CD4-positive, CD25-positive, alpha-beta regulatory T cell (primary cell): ENCODE results near the gene FAM227B. TPM values are rescaled to one million over a fixed set of nuclear protein-coding genes. Genes with fewer than 3 reads are reported as not detected.

Experiments used
- ATAC-seq, 2 donors: fragments of 150-1000 bp; cut with Tn5 transposase; one replicate each; pipeline ENCODE4 v1.10.0; 2021; ENCODE audit warnings: low read depth in 2 of 2, moderate number of reproducible peaks in 2 of 2, moderate library complexity in 1 of 2
- DNase-seq, 3 donors: peaks; one replicate each; pipeline versions ENCODE4 v3.0.0 to v3.0.0-alpha.2; 2012 to 2022; ENCODE audit warnings: mixed read lengths in 1 of 3
- H3K27ac ChIP-seq: one replicate; pipeline ENCODE4 v1.7.0; 2013; ENCODE audit warnings: mild to moderate bottlenecking, low read length; ENCODE audit not compliant: insufficient read depth, poor library complexity, severe bottlenecking
- H3K27me3 ChIP-seq: one replicate; pipeline ENCODE4 v1.7.0; 2013; ENCODE audit warnings: low read length; ENCODE audit not compliant: control insufficient read depth, insufficient read depth
- H3K36me3 ChIP-seq: one replicate; pipeline ENCODE4 v1.7.0; 2013; ENCODE audit warnings: mild to moderate bottlenecking, low read length, moderate library complexity; ENCODE audit not compliant: control insufficient read depth, insufficient read depth
- H3K4me1 ChIP-seq: 2 replicates; pipeline ENCODE4 v1.7.0; 2013; ENCODE audit warnings: mild to moderate bottlenecking, low read length; ENCODE audit not compliant: insufficient read depth, control insufficient read depth, poor library complexity, severe bottlenecking
- H3K4me3 ChIP-seq: one replicate; pipeline ENCODE4 v1.7.0; 2013; ENCODE audit warnings: low read depth, mild to moderate bottlenecking, low read length, moderate library complexity
- H3K9me3 ChIP-seq, 2 experiments: 1 replicate in 1 of 2; 2 replicates in 1 of 2; pipeline ENCODE4 v1.7.0; 2013; ENCODE audit warnings: low read length in 2 of 2, mild to moderate bottlenecking in 1 of 2, moderate library complexity in 1 of 2; ENCODE audit not compliant: control insufficient read depth in 2 of 2
- H3K27ac Mint-ChIP-seq, 3 donors: one replicate each; pipeline ENCODE4 v1.8.0; 2020 to 2022; ENCODE audit warnings: mild to moderate bottlenecking in 3 of 3, mixed read lengths in 3 of 3, moderate library complexity in 2 of 3
- H3K27me3 Mint-ChIP-seq: one replicate; pipeline ENCODE4 v1.8.0; 2022; ENCODE audit warnings: mild to moderate bottlenecking, mixed read lengths
- H3K36me3 Mint-ChIP-seq: one replicate; pipeline ENCODE4 v1.8.0; 2020; ENCODE audit warnings: mixed read lengths
- H3K4me1 Mint-ChIP-seq, 4 donors: one replicate each; pipeline ENCODE4 v1.8.0; 2020 to 2022; ENCODE audit warnings: mixed read lengths in 4 of 4, mild to moderate bottlenecking in 1 of 4
- H3K4me3 Mint-ChIP-seq, 4 donors: one replicate each; pipeline ENCODE4 v1.8.0; 2020 to 2022; ENCODE audit warnings: mild to moderate bottlenecking in 4 of 4, mixed read lengths in 4 of 4, moderate library complexity in 3 of 4
- H3K9me3 Mint-ChIP-seq, 7 donors: one replicate each; pipeline ENCODE4 v1.8.0; 2020 to 2022; ENCODE audit warnings: mixed read lengths in 7 of 7, mild to moderate bottlenecking in 3 of 7, moderate library complexity in 2 of 7
- polyA plus RNA-seq, 4 donors: library from polyadenylated mRNA; unstranded; fragments of 300-500 nt; fragmentation: Illumina TruSeq; gene quantifications; one replicate each; pipeline ENCODE4 v1.2.3, GENCODE V29; 2021
- total RNA-seq: library from RNA; stranded (reverse); gene quantifications from one replicate; pipeline ENCODE4 v1.2.3, GENCODE V29; 2022

Gene FAM227B
- total and polyA plus RNA-seq, 5 donors from 2014 or later, result 4.5 to 18.3 (median 15.1) TPM

DNA sequence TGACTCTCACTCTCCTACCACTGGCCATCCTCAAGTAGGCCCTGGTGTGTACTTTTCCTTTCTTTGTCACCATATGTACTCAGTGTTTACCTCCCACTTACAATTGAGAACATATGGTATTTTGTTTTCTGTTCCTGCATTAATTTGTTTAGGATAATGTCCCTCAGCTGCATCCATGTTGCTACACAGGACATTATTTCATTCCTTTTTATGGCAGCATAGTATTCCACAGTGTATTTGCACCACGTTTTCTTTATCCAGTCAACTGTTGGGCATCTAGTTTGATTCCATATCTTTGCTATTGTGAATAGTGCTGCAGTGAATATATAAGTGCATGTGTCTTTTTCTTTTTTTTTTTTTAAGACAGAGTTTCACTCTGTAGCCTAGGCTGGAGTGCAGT is 324.4 kb downstream of the FAM227B start:
- Mint-ChIP-seq H3K4me1 (peaks cover 25 to 36% (median 27%) of the 10 kb centered on the region in 4 donors), H3K4me3 (no peak overlapping the region), H3K9me3 (peaks cover 0 to 14% (median 4%) of the 10 kb centered on the region in 7 donors), H3K27ac (no peak overlapping the region), H3K27me3 (no peaks in the 10 kb centered on the region), H3K36me3 (peaks cover 70% of the 10 kb centered on the region)
- H3K36me3 ChIP-seq, result peaks cover 44% of the 10 kb centered on the region
- ATAC-seq (no peak), DNase-seq (no peak)
- no peak overlapping the region for H3K4me3 ChIP-seq
- no peak overlapping the region for H3K27ac ChIP-seq
- H3K4me1 ChIP-seq, result no peaks in the 10 kb centered on the region
- H3K27me3 ChIP-seq, result no peaks in the 10 kb centered on the region
- no peaks in the 10 kb centered on the region for H3K9me3 ChIP-seq

DNA sequence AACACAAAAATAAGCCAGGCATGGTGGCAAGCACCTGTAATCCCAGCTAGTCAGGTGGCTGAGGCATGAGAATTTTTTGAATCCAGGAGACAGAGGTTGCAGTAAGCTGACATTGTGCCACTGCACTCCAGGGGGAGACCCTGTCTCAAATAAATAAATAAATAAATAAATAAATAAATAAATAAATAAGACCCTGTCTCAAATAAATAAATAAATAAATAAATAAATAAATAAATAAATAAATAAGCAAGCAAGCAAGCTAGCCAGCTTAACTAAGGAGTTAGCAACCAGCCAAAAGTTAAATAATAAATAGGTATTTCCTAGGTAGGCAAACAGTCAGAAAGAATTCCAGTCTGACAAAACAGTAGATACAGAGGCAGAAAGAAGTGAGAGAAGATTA is 326.7 kb downstream of the FAM227B start:
- Histone ChIP-seq H3K9me3 (no peaks in the 10 kb centered on the region), H3K27ac (no peak overlapping the region), H3K4me1 (no peaks in the 10 kb centered on the region), H3K27me3 (no peaks in the 10 kb centered on the region), H3K36me3 (peaks cover 41% of the 10 kb centered on the region), H3K4me3 (no peak overlapping the region)
- Mint-ChIP-seq H3K27ac (peak overlapping the region in 1 of 3 donors; percentile 9), H3K36me3 (peaks cover 57% of the 10 kb centered on the region), H3K9me3 (peaks cover 0 to 5% (median 0%) of the 10 kb centered on the region in 7 donors), H3K4me3 (no peak overlapping the region), H3K27me3 (no peaks in the 10 kb centered on the region), H3K4me1 (peaks cover 12 to 26% (median 20%) of the 10 kb centered on the region in 4 donors)
- ATAC-seq, result no peak
- DNase-seq, result no peak

DNA sequence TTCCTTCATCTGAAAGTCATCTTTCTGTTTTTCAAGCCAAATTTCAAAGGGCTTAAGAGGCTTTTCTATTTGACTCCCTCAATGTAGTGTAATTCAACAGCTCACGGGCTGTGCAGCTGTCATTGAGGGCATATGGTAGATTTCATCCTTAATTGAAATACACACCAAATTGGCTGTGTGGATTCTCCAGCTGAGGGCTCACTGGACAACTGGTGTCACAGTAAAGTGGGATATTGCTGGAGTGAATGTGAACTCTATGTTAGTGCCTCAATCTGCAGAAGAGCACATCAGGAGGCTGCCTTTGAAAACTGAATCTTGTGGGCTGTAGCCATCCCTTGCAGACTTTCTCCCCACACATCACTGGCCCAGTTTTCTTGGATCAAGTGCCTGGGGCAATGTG is 330.4 kb downstream of the FAM227B start:
- no peaks in the 10 kb centered on the region for H3K9me3 ChIP-seq
- Mint-ChIP-seq H3K27me3 (no peaks in the 10 kb centered on the region), H3K4me1 (peaks cover 5 to 38% (median 16%) of the 10 kb centered on the region in 4 donors), H3K36me3 (peaks cover 66% of the 10 kb centered on the region), H3K4me3 (no peak overlapping the region), H3K9me3 (peaks cover 0 to 4% (median 0%) of the 10 kb centered on the region in 7 donors), H3K27ac (peak overlapping the region in 2 of 3 donors; percentile 21 to 38)
- no peak overlapping the region for H3K4me3 ChIP-seq
- peaks cover 47% of the 10 kb centered on the region for H3K36me3 ChIP-seq
- no peaks in the 10 kb centered on the region for H3K4me1 ChIP-seq
- H3K27me3 ChIP-seq, result no peaks in the 10 kb centered on the region
- ATAC-seq (no peak), DNase-seq (no peak)
- H3K27ac ChIP-seq, result no peak overlapping the region

DNA sequence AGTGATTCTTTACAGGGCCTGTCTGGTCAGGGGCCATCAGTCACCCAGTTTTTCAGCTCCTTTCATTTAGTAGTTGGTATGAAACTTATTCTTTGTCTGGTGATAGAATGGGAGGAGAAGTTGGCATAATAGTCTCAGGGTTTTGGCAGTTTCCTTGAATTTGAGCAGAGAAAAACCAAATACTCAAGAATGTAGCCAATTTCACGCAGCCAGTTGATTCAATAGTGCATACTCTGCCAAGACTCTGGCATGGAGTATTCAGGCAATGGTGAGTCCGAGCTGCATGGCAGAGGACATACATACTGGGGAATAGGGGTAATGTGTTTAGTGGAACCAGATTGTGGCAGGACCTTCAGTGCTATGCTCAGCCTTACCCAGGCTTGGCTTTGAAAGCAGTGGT is 332.2 kb downstream of the FAM227B start:
- H3K36me3 ChIP-seq, result peaks cover 58% of the 10 kb centered on the region
- no peak overlapping the region for H3K4me3 ChIP-seq
- peaks cover 0 to 4% (median 0%) of the 10 kb centered on the region in 7 donors for H3K9me3 Mint-ChIP-seq
- DNase-seq, result no peak
- no peak for ATAC-seq
- H3K4me1 Mint-ChIP-seq, result peaks cover 5 to 35% (median 22%) of the 10 kb centered on the region in 4 donors
- H3K27me3 Mint-ChIP-seq, result no peaks in the 10 kb centered on the region
- no peak overlapping the region for H3K4me3 Mint-ChIP-seq
- no peaks in the 10 kb centered on the region for H3K9me3 ChIP-seq
- H3K36me3 Mint-ChIP-seq, result peaks cover 74% of the 10 kb centered on the region
- H3K27ac ChIP-seq, result no peak overlapping the region
- no peaks in the 10 kb centered on the region for H3K27me3 ChIP-seq
- H3K4me1 ChIP-seq, result no peaks in the 10 kb centered on the region
- peak overlapping the region in 1 of 3 donors; percentile 38 for H3K27ac Mint-ChIP-seq

- H3K27ac ChIP-seq, result no peak overlapping the region
- Mint-ChIP-seq H3K27me3 (no peaks in the 10 kb centered on the region), H3K4me1 (peaks cover 5 to 36% (median 22%) of the 10 kb centered on the region in 4 donors), H3K27ac (no peak overlapping the region), H3K4me3 (no peak overlapping the region), H3K9me3 (peaks cover 0 to 4% (median 0%) of the 10 kb centered on the region in 7 donors), H3K36me3 (peaks cover 76% of the 10 kb centered on the region)
- no peak for ATAC-seq
- DNase-seq, result no peak
- H3K4me3 ChIP-seq, result no peak overlapping the region
- no peaks in the 10 kb centered on the region for H3K27me3 ChIP-seq
- no peaks in the 10 kb centered on the region for H3K4me1 ChIP-seq
- no peaks in the 10 kb centered on the region for H3K9me3 ChIP-seq
- H3K36me3 ChIP-seq, result peaks cover 52% of the 10 kb centered on the region
Measured at GRCh38 chr15:49287481-49287880, 333.1 kb downstream of the FAM227B start.

DNA sequence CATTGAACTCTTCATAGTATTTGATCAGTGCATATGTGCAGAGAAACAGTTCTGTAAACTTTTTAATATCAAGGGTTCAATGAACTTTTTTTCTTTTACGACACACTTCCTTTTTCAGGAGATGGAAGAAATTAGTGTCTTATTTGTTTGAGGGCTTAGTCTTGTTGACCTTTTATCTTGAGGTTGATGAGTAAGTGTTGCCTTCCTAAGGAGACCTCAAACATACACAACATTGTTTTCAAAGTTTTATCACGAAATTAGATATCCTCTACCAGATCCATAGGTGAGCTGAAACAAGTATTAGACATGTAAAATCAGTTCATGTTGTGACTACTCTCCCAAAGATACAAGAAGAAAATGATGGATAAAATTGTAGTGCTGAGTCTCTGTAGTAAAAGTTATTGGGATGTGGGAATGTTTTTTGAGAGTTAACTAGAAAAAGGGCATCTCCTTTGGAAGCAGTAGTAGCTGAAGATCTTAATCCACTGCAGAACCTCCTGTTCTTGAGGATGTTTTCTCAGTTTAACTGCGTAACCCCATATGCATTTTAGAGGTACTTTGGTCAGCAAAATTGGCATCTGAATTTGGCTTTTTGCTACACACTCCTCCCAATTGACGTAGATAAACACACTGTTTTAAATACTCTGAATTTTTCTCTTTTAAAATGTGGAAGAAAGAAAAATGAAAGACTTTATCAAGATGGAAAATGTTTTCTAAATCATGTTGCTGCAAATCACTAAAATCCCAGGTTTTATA is 333.8 kb downstream of the FAM227B start:
- DNase-seq (peak in 1 of 3 donors; percentile 23), ATAC-seq (no peak)
- H3K36me3 ChIP-seq, result peaks cover 46% of the 10 kb centered on the region
- Mint-ChIP-seq H3K9me3 (peaks cover 0 to 2% (median 0%) of the 10 kb centered on the region in 7 donors), H3K27ac (peak overlapping the region in 1 of 3 donors; percentile 13), H3K27me3 (no peaks in the 10 kb centered on the region), H3K4me1 (peaks cover 5 to 34% (median 22%) of the 10 kb centered on the region in 4 donors), H3K4me3 (no peak overlapping the region), H3K36me3 (peaks cover 75% of the 10 kb centered on the region)
- no peaks in the 10 kb centered on the region for H3K27me3 ChIP-seq
- no peaks in the 10 kb centered on the region for H3K9me3 ChIP-seq
- H3K27ac ChIP-seq, result no peak overlapping the region
- H3K4me3 ChIP-seq, result no peak overlapping the region
- no peaks in the 10 kb centered on the region for H3K4me1 ChIP-seq

DNA sequence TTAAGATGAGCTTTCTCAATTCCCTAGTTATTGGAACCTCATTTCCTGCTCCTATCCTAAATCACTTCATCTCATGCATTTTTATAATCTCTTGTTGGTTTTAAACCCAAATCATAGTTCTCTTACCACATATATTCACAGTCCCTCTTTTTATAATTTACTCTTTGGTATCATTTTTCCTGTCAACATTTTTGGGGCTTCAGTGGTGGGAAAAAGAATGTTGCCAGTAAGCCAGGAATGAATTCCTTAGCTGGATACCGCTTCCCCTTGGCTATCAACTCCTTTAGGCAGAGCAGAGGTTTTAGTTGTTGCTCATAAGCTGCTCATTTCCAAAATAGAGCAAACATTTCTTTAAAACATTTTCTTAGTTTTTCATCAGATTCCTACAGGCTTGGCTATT is 338.3 kb downstream of the FAM227B start:
- H3K36me3 ChIP-seq, result peaks cover 28% of the 10 kb centered on the region

More for the DNA sequence above, 338.3 kb downstream of the FAM227B start:
- DNase-seq (no peak), ATAC-seq (no peak)
- Histone ChIP-seq H3K4me1 (no peaks in the 10 kb centered on the region), H3K9me3 (no peaks in the 10 kb centered on the region), H3K4me3 (no peak overlapping the region), H3K27ac (no peak overlapping the region), H3K27me3 (no peaks in the 10 kb centered on the region)
- no peaks in the 10 kb centered on the region for H3K27me3 Mint-ChIP-seq
- H3K36me3 Mint-ChIP-seq, result peaks cover 71% of the 10 kb centered on the region
- no peak overlapping the region for H3K4me3 Mint-ChIP-seq
- peaks cover 18 to 21% (median 19%) of the 10 kb centered on the region in 4 donors for H3K4me1 Mint-ChIP-seq
- H3K27ac Mint-ChIP-seq, result no peak overlapping the region
- H3K9me3 Mint-ChIP-seq, result peaks cover 0 to 6% (median 0%) of the 10 kb centered on the region in 7 donors
